ENCODE data around the gene CDC25B. TPM values are rescaled to one million over a fixed set of nuclear protein-coding genes. Genes with fewer than 3 reads are reported as not detected.

CDC25B gene
- total RNA-seq, 1 experiment from 2014 or later = 91.0 TPM

DNA sequence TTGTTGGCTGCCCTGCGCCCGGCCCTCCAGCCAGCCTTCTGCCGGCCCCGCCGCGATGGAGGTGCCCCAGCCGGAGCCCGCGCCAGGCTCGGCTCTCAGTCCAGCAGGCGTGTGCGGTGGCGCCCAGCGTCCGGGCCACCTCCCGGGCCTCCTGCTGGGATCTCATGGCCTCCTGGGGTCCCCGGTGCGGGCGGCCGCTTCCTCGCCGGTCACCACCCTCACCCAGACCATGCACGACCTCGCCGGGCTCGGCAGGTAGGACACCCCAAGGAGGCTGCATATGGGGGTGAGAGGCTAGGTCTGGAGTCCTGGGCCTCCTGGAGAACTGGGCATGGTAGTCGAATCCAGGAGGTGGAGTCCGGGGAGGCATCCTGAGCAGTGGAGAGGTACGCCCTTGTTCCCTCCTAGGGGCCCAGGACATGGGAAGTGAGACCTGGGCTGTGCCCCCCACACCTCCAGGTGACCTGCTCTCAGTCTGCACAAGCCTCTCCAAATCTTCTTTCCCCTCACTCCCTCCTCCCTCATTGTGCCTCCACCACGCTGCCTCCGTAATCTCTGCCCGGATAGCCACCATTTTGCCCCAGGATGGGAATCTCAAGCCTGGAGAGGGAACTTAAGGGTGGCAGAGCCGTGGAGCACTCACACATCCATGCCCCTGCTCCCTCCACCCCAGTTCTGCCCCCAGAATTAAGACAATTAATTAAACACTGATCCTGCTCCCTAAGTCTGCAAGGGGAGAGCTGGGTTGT, 541 bp downstream of the CDC25B start:
- no peaks in the 10 kb centered on the region for H3K27me3 ChIP-seq (ENCODE audit: insufficient read depth, low read depth)
- DNase-seq = no peak
- no peaks in the 10 kb centered on the region for H3K9me2 ChIP-seq (ENCODE audit: insufficient read depth)
- ChIA-PET CTCF (interaction anchor here (0.6 kb wide), 1 partner anchor 61 kb away, joined by 4 read pairs; no protein-coding TSS in a partner anchor), POLR2A (ENCODE audit: unreplicated experiment) (interaction anchor here (0.6 kb wide), 1 partner anchor 12 kb away, joined by 4 read pairs; no protein-coding TSS in a partner anchor)
- H3K36me3 ChIP-seq (ENCODE audit: low read depth) = no peaks in the 10 kb centered on the region
- intact Hi-C loops (cut with micrococcal nuclease; ENCODE audit: unreplicated experiment) = loop anchor here (1.0 kb wide), 2 partner anchors 15 to 24 kb away; partner anchors contain the start of gene AP5S1
- no peak for TF ChIP-seq CTCF (conservative IDR thresholded peaks at IDR 0.05)
- no peak for TF ChIP-seq EZH2 (IDR thresholded peaks at IDR 0.05; ENCODE audit: low read depth)
- peaks cover 17% of the 10 kb centered on the region for H3K79me2 ChIP-seq (ENCODE audit: low read depth)
- no TSS peak for BruUV-seq (replicated peaks)
- H3K4me2 ChIP-seq = peak overlapping the region; percentile 79
- no peak overlapping the region for H3K27ac ChIP-seq
- H2AFZ ChIP-seq = peak overlapping the region; percentile 9; the same call in 1 of the 2 replicates
- H3F3A ChIP-seq (ENCODE audit: insufficient read depth, low read depth) = no peaks in the 10 kb centered on the region
- peaks cover 15% of the 10 kb centered on the region for H3K4me1 ChIP-seq (replicated peaks; ENCODE audit: insufficient read depth)
- H3K9me3 ChIP-seq (ENCODE audit: insufficient read depth, low read depth) = no peaks in the 10 kb centered on the region
- H3K4me3 ChIP-seq = peak overlapping the region; percentile 95
- no peaks in the 10 kb centered on the region for H4K20me1 ChIP-seq (ENCODE audit: insufficient read depth)

GRCh38 chr20:3797226-3797545, 1.1 kb downstream of the CDC25B start:
- TF ChIP-seq EZH2 (IDR thresholded peaks at IDR 0.05; ENCODE audit: low read depth) (no peak), CTCF (conservative IDR thresholded peaks at IDR 0.05) (no peak)
- Histone ChIP-seq H4K20me1 (ENCODE audit: insufficient read depth) (no peaks in the 10 kb centered on the region), H2AFZ (no peak overlapping the region), H3K27me3 (ENCODE audit: insufficient read depth, low read depth) (no peaks in the 10 kb centered on the region), H3K4me3 (peak overlapping the region; percentile 95), H3K4me2 (peak overlapping the region; percentile 79), H3K79me2 (ENCODE audit: low read depth) (peaks cover 17% of the 10 kb centered on the region), H3K36me3 (ENCODE audit: low read depth) (no peaks in the 10 kb centered on the region), H3K4me1 (replicated peaks; ENCODE audit: insufficient read depth) (peaks cover 15% of the 10 kb centered on the region), H3K27ac (no peak overlapping the region), H3F3A (ENCODE audit: insufficient read depth, low read depth) (no peaks in the 10 kb centered on the region), H3K9me3 (ENCODE audit: insufficient read depth, low read depth) (no peaks in the 10 kb centered on the region), H3K9me2 (ENCODE audit: insufficient read depth) (no peaks in the 10 kb centered on the region)
- no TSS peak for BruUV-seq (replicated peaks)
- POLR2A ChIA-PET (ENCODE audit: unreplicated experiment) = no interaction called here
- intact Hi-C loops (cut with micrococcal nuclease; ENCODE audit: unreplicated experiment) = loop anchor here (1.0 kb wide), 1 partner anchor 14 kb away; no protein-coding TSS in a partner anchor
- CTCF ChIA-PET = no interaction called here
- DNase-seq = no peak

DNA sequence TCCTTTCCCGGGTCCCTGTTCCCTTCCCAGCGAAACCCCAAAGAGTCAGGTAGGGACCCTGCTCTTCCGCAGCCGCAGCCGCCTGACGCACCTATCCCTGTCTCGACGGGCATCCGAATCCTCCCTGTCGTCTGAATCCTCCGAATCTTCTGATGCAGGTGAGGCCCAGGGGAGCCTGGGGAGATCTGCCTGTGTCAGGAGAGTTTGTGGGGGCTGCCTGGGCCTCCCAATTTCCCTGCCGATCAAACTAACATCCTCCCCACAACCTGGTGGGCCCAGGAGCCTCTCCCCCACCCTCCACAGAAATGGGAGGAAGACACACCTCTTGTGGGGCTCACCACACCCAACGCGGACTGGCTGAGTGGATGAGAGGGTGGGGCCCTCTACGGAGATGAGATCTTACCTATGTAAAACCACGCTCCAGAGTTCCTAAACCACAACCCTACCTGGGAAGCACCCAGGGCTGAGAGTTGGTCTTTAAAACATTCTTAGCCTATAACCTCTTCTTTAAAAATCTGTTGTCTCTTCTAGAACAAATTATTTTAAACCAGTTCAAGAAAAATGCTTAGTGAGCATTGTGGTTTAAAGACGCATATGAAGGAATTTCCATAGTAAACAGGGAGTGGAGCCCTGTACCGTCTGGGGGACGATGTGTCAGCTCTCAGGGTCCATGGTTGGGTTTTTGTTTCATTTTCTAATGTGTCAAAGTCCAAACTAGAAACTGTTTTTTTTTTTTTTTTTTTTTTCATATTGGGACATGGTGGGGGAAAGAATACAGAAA, 1.7 kb downstream of the CDC25B start:
- ChIA-PET POLR2A (ENCODE audit: unreplicated experiment) (no interaction called here), CTCF (no interaction called here)
- peak in 1 of 2 experiments; percentile 48 for DNase-seq
- Histone ChIP-seq H3K9me3 (ENCODE audit: insufficient read depth, low read depth) (no peaks in the 10 kb centered on the region), H4K20me1 (ENCODE audit: insufficient read depth) (no peaks in the 10 kb centered on the region), H3K27me3 (ENCODE audit: insufficient read depth, low read depth) (no peaks in the 10 kb centered on the region), H3K79me2 (ENCODE audit: low read depth) (peaks cover 17% of the 10 kb centered on the region), H2AFZ (no peak overlapping the region), H3F3A (ENCODE audit: insufficient read depth, low read depth) (no peaks in the 10 kb centered on the region), H3K4me1 (replicated peaks; ENCODE audit: insufficient read depth) (peaks cover 15% of the 10 kb centered on the region), H3K9me2 (ENCODE audit: insufficient read depth) (no peaks in the 10 kb centered on the region), H3K27ac (no peak overlapping the region), H3K4me3 (peak overlapping the region; percentile 95; the same call in 1 of the 2 replicates), H3K4me2 (peak overlapping the region; percentile 79), H3K36me3 (ENCODE audit: low read depth) (no peaks in the 10 kb centered on the region)
- intact Hi-C loops (cut with micrococcal nuclease; ENCODE audit: unreplicated experiment) = loop anchor here (1.0 kb wide), 1 partner anchor 14 kb away; no protein-coding TSS in a partner anchor
- TF ChIP-seq CTCF (conservative IDR thresholded peaks at IDR 0.05) (no peak), EZH2 (IDR thresholded peaks at IDR 0.05; ENCODE audit: low read depth) (no peak)
- BruUV-seq (replicated peaks) = no TSS peak

Data from PC-9 (cell line).